SW 1271 (cell line): ENCODE measurements around the gene GTPBP4.
A peak's percentile ranks its signal among the peaks of the same experiment; 100 is the strongest.
"Not testable (repeated sequence)": the region's sequence is repeated elsewhere in the genome, so short reads cannot be mapped to it uniquely, and the experiment has no call there.

Source experiments
- DNase-seq, 2 experiments: peaks; one replicate each; lab custom pipeline; 2025; lab: John Stamatoyannopoulos, UW

GTPBP4 gene

GRCh38 chr10:1024103-1024502 is 35.9 kb downstream of the GTPBP4 start:
- DNase-seq = no peak

- no peak for DNase-seq
Observed at GRCh38 chr10:1025683-1026082, 37.4 kb downstream of the GTPBP4 start, which contains the start of gene IDI2. Gene IDI2, minus strand, starts transcription at chr10:1025859. Its CDS starts 1,136 bp downstream, at chr10:1024723.

GRCh38 chr10:1026578-1026977 is 38.3 kb downstream of the GTPBP4 start:
- no peak for DNase-seq

GRCh38 chr10:1029838-1030237 is 41.6 kb downstream of the GTPBP4 start:
- no peak for DNase-seq

- DNase-seq = no peak
Observed at GRCh38 chr10:1033601-1034000, 45.4 kb downstream of the GTPBP4 start.

GRCh38 chr10:1034758-1035157 is 46.5 kb downstream of the GTPBP4 start:
- DNase-seq = no peak

GRCh38 chr10:1035201-1035600 is 47.0 kb downstream of the GTPBP4 start:
- no peak for DNase-seq

GRCh38 chr10:1036341-1036791 is 48.1 kb downstream of the GTPBP4 start:
- no peak for DNase-seq

GRCh38 chr10:1037098-1037497 is 48.9 kb downstream of the GTPBP4 start:
- no peak for DNase-seq

GRCh38 chr10:1038769-1039168 is 50.5 kb downstream of the GTPBP4 start:
- not testable (repeated sequence) for DNase-seq

GRCh38 chr10:1040133-1040532 is 51.9 kb downstream of the GTPBP4 start:
- DNase-seq = no peak

GRCh38 chr10:1041514-1041913 is 53.3 kb downstream of the GTPBP4 start:
- no peak for DNase-seq

GRCh38 chr10:1043532-1043995 is 55.3 kb downstream of the GTPBP4 start:
- DNase-seq = no peak

GRCh38 chr10:1044146-1044545 is 55.9 kb downstream of the GTPBP4 start:
- no peak for DNase-seq

GRCh38 chr10:1044964-1045363 is 56.7 kb downstream of the GTPBP4 start:
- no peak for DNase-seq

- DNase-seq = no peak
Observed at GRCh38 chr10:1045415-1045814, 57.2 kb downstream of the GTPBP4 start.

- no peak for DNase-seq
Observed at GRCh38 chr10:1047937-1048336, 59.7 kb downstream of the GTPBP4 start.

- no peak for DNase-seq
Observed at GRCh38 chr10:1048349-1048731, 60.1 kb downstream of the GTPBP4 start.

- DNase-seq = peak; percentile 95 to 97
Observed at GRCh38 chr10:1048732-1049424, 60.6 kb downstream of the GTPBP4 start, which contains the start of gene IDI1. Gene IDI1, minus strand, starts transcription at chr10:1049119. Its CDS starts 116 bp downstream, at chr10:1049003.

- DNase-seq = no peak
Observed at GRCh38 chr10:1049425-1049958, 61.3 kb downstream of the GTPBP4 start.

GRCh38 chr10:1050145-1050544 is 61.9 kb downstream of the GTPBP4 start:
- no peak for DNase-seq

- DNase-seq = no peak
Observed at GRCh38 chr10:1050554-1050953, 62.3 kb downstream of the GTPBP4 start.

GRCh38 chr10:1054684-1055083 is 66.5 kb downstream of the GTPBP4 start:
- DNase-seq = no peak
